HG03175 (cell line): Measurements from ENCODE around the gene GSTP1.

Source experiments
- ATAC-seq: cut with Tn5 transposase; IDR thresholded peaks from one replicate; pipeline ENCODE4 v1.9.1; 2021; ENCODE audit warnings: mild to moderate bottlenecking, moderate library complexity; ENCODE audit not compliant: unreplicated experiment

GSTP1 gene

GRCh38 chr11:67628710-67629385, 45.2 kb downstream of the GSTP1 start:
- no peak for ATAC-seq

GRCh38 chr11:67629386-67630227, 46.0 kb downstream of the GSTP1 start, which contains the start of gene NUDT8:
TSS of gene NUDT8 (minus strand) at chr11:67629937. CDS start at chr11:67629911, 26 bp downstream.
- ATAC-seq: peak; percentile 49

- peak; percentile 70 for ATAC-seq
Measured at GRCh38 chr11:67630228-67630942, 46.8 kb downstream of the GSTP1 start.

- no peak for ATAC-seq
Measured at GRCh38 chr11:67630943-67631331, 47.3 kb downstream of the GSTP1 start.

- ATAC-seq: no peak
Measured at GRCh38 chr11:67631411-67631810, 47.8 kb downstream of the GSTP1 start.

GRCh38 chr11:67631853-67632174, 48.2 kb downstream of the GSTP1 start:
- no peak for ATAC-seq

- ATAC-seq: no peak
Measured at GRCh38 chr11:67632175-67632981, 48.8 kb downstream of the GSTP1 start.

GRCh38 chr11:67632982-67633755, 49.6 kb downstream of the GSTP1 start:
- no peak for ATAC-seq

GRCh38 chr11:67633758-67634365, 50.2 kb downstream of the GSTP1 start:
- ATAC-seq: no peak

- ATAC-seq: no peak
Measured at GRCh38 chr11:67634366-67635230, 51.0 kb downstream of the GSTP1 start.

GRCh38 chr11:67635231-67635521, 51.6 kb downstream of the GSTP1 start:
- ATAC-seq: no peak
